Measurements from ENCODE around the gene PLXNC1. TPM values are rescaled to one million over a fixed set of nuclear protein-coding genes. Genes with fewer than 3 reads are reported as not detected.

The PLXNC1 gene
- total and polyA plus RNA-seq, 9 of the 15 experiments (the other 6 are each of a cell fraction or from before 2014, with no cell fraction given), result 0.08 to 0.87 (median 0.28) TPM

- 0 out of 2 replicates have a peak, but pooled peaks have one; percentile 25 for TF ChIP-seq LEF1 (IDR thresholded peaks at IDR 0.05)
- no peak for TF ChIP-seq ZNF444 (CRISPR knock-in tag; IDR thresholded peaks at IDR 0.05)
- no peak for TF ChIP-seq RNF2 (IDR thresholded peaks at IDR 0.05)
- TF ChIP-seq SETDB1 (IDR thresholded peaks at IDR 0.05; ENCODE audit: low read length), result no peak
Observed at GRCh38 chr12:94207849-94208621, 59.7 kb downstream of the PLXNC1 start (continued).

DNA sequence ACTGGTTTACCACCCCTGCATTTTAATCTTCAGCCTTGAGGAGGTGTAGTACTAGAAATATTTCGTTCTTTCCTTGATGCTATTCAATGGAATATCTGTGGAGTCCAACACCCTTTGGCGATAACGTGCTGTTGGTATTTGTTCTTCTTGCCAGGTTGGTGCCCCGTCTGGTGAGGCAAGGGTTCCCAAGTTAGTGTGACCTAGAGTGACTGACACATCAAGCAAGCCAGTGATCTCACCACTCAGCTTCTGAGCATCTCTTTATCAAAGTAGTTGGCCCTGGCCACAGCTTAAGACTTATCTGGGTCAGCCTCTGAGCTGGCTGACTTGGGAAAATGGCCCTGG lies 60.2 kb downstream of the PLXNC1 start:
- no peak overlapping the region for H3K9ac ChIP-seq (ENCODE audit: insufficient read depth in 1 of 2, low read depth in 2 of 2, low read length in 2 of 2)
- no peaks in the 10 kb centered on the region for H3K27me3 ChIP-seq (ENCODE audit: control insufficient read depth in 2 of 2, insufficient read depth in 2 of 2, low read length in 2 of 2)
- no peaks in the 10 kb centered on the region for H3K9me1 ChIP-seq (ENCODE audit: control insufficient read depth, insufficient read depth, low read length)
- ChIA-PET POLR2A (interaction anchor here (0.6 to 1.7 kb wide), 7 partner anchors 10 to 1417 kb away, joined by 3 to 10 read pairs (median 5); no protein-coding TSS in a partner anchor), CTCF (ENCODE audit: low intra/inter-chr PET ratio) (no interaction called here)
- FAIRE-seq (peak; percentile 52), ATAC-seq (peak; percentile 73), DNase-seq (ENCODE audit: extremely low read depth in 1 of 4, low spot score in 3 of 4) (peak in 2 of 4 experiments; percentile 16 to 55)
- peaks cover 0 to 26% of the 10 kb centered on the region in 2 experiments; a peak in 3 of 5 replicates for H3K4me1 ChIP-seq (replicated peaks in 1 of 2; ENCODE audit: control insufficient read depth in 2 of 2, insufficient read depth in 2 of 2, low read length in 2 of 2)
- H4K20me1 ChIP-seq (replicated peaks; ENCODE audit: control insufficient read depth, insufficient read depth, low read length), result no peaks in the 10 kb centered on the region
- BruUV-seq (replicated peaks), result no TSS peak
- intact Hi-C loops (cut with micrococcal nuclease), result no loop called here
- in situ Hi-C loops (cut with MboI), result no loop called here
- no peaks in the 10 kb centered on the region for H3K79me2 ChIP-seq (ENCODE audit: control insufficient read depth, insufficient read depth, low read length)
- 19% methylated on average over 4 of the region's 4 CpGs for whole genome bisulfite sequencing (ENCODE audit: insufficient coverage, low coverage, missing lambda C conversion rate)
- no peak overlapping the region; the same call in 1 of the 2 replicates for H3K4me2 ChIP-seq (ENCODE audit: insufficient read depth, low read length)
- H3K36me3 ChIP-seq (ENCODE audit: control insufficient read depth, insufficient read depth, low read length), result no peaks in the 10 kb centered on the region
- H2AFZ ChIP-seq (ENCODE audit: low read depth, low read length), result peak overlapping the region; percentile 83
- no peak overlapping the region for H3K4me3 ChIP-seq
- H3K9me3 ChIP-seq (replicated peaks; ENCODE audit: control insufficient read depth, insufficient read depth, low read depth, low read length), result no peaks in the 10 kb centered on the region
- peak overlapping the region; percentile 52; the same call in 2 of the 3 replicates for H3K27ac ChIP-seq (ENCODE audit: extremely low read depth, low read depth, low read length)
- TF ChIP-seq ZNF584 (CRISPR knock-in tag; IDR thresholded peaks at IDR 0.05; ENCODE audit: low read depth) (peak; percentile 24; the same call in 1 of the 2 replicates), TRIM25 (IDR thresholded peaks at IDR 0.05; ENCODE audit: borderline replicate concordance) (no peak), NR2C2 (CRISPR knock-in tag; IDR thresholded peaks at IDR 0.05) (no peak), NR2C2 (tag; IDR thresholded peaks at IDR 0.05) (peak; percentile 29; the same call in 1 of the 2 replicates), JUND (IDR thresholded peaks at IDR 0.05; ENCODE audit: borderline replicate concordance, low read depth, low read length) (peak; percentile 23; the same call in 1 of the 2 replicates), JUND (tag; IDR thresholded peaks at IDR 0.05; ENCODE audit: borderline replicate concordance, low read depth, low read length) (peak; percentile 19; the same call in 1 of the 3 replicates)
- TF ChIP-seq, protein P1, sequence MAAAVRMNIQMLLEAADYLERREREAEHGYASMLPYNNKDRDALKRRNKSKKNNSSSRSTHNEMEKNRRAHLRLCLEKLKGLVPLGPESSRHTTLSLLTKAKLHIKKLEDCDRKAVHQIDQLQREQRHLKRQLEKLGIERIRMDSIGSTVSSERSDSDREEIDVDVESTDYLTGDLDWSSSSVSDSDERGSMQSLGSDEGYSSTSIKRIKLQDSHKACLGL (CRISPR knock-in tag; IDR thresholded peaks at IDR 0.05; ENCODE audit: borderline replicate concordance, poor library complexity, severe bottlenecking), result no peak
- TF ChIP-seq, protein P2, sequence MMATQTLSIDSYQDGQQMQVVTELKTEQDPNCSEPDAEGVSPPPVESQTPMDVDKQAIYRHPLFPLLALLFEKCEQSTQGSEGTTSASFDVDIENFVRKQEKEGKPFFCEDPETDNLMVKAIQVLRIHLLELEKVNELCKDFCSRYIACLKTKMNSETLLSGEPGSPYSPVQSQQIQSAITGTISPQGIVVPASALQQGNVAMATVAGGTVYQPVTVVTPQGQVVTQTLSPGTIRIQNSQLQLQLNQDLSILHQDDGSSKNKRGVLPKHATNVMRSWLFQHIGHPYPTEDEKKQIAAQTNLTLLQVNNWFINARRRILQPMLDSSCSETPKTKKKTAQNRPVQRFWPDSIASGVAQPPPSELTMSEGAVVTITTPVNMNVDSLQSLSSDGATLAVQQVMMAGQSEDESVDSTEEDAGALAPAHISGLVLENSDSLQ (IDR thresholded peaks at IDR 0.05), result peak; percentile 82
- TF ChIP-seq, protein P3, sequence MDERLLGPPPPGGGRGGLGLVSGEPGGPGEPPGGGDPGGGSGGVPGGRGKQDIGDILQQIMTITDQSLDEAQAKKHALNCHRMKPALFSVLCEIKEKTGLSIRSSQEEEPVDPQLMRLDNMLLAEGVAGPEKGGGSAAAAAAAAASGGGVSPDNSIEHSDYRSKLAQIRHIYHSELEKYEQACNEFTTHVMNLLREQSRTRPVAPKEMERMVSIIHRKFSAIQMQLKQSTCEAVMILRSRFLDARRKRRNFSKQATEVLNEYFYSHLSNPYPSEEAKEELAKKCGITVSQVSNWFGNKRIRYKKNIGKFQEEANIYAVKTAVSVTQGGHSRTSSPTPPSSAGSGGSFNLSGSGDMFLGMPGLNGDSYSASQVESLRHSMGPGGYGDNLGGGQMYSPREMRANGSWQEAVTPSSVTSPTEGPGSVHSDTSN (CRISPR knock-in tag; IDR thresholded peaks at IDR 0.05; ENCODE audit: low read depth), result no peak
- TF ChIP-seq, protein P3 (tag; conservative IDR thresholded peaks at IDR 0.05; ENCODE audit: low read depth), result 0 out of 2 replicates have a peak, but pooled peaks have one; percentile 31

Measured in K562 (cell line).